Breast epithelium (tissue), 3 donors: ENCODE measurements around the gene TLE2.

Experiments used
- POLR2A ChIP-seq: fragments of 450-650 bp; IDR thresholded peaks from one replicate; pipeline ENCODE4 v1.6.1; 2016; ENCODE audit warnings: antibody characterized with exemption, mild to moderate bottlenecking, moderate library complexity
- POLR2AphosphoS5 ChIP-seq, 3 donors: sonication (generic); formaldehyde crosslinking; IDR thresholded peaks; one replicate each; pipeline ENCODE4 v1.6.1; 2017; ENCODE audit warnings: antibody characterized with exemption in 3 of 3
- TF ChIP-seq, protein P1 (sequence below), 3 donors: fragments of 450-650 bp; IDR thresholded peaks; one replicate each; pipeline ENCODE4 v1.5.1; 2016 to 2017; ENCODE audit warnings: antibody characterized with exemption in 3 of 3, mild to moderate bottlenecking in 3 of 3, moderate library complexity in 3 of 3

DNA sequence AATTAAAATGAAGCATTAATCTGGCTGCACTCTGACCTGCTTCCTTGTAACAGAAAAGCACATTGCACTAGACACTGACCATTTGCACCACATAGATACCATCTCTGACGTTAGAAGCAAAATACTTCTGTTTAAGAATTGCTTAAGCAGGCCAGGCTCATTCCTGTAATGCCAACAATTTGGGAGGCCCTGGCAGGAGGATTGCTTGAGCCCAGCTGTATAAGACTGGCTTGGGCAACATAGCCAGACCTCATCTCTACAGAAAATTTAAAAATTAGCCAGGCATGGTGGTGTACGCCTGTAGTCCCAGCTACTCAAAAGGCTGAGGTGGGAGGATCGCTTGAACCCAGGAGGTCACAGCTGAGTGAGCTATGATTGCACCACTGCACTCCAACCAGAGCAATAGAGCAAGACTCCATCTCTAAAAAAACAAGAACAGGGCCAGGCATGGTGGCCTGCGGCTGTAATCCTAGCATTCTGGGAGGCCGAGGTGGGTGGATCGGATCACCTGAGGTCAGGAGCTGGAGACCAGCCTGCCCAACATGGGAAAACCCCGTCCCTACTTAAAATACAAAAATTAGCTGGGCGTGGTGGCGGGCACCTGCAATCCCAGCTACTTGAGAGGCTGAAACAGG, 58.8 kb downstream of the TLE2 start:
- TF ChIP-seq, protein P1, sequence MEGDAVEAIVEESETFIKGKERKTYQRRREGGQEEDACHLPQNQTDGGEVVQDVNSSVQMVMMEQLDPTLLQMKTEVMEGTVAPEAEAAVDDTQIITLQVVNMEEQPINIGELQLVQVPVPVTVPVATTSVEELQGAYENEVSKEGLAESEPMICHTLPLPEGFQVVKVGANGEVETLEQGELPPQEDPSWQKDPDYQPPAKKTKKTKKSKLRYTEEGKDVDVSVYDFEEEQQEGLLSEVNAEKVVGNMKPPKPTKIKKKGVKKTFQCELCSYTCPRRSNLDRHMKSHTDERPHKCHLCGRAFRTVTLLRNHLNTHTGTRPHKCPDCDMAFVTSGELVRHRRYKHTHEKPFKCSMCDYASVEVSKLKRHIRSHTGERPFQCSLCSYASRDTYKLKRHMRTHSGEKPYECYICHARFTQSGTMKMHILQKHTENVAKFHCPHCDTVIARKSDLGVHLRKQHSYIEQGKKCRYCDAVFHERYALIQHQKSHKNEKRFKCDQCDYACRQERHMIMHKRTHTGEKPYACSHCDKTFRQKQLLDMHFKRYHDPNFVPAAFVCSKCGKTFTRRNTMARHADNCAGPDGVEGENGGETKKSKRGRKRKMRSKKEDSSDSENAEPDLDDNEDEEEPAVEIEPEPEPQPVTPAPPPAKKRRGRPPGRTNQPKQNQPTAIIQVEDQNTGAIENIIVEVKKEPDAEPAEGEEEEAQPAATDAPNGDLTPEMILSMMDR (IDR thresholded peaks at IDR 0.05): no peak
- TF ChIP-seq POLR2AphosphoS5 (IDR thresholded peaks at IDR 0.05) (peak in 1 of 3 donors; percentile 15), POLR2A (no peak)
